HG03521 (cell line): ENCODE measurements around the gene EFCAB8.

ENCODE experiments used
- ATAC-seq: cut with Tn5 transposase; IDR thresholded peaks from one replicate; pipeline ENCODE4 v1.9.1; 2021; ENCODE audit warnings: mild to moderate bottlenecking, moderate library complexity; ENCODE audit not compliant: unreplicated experiment

The EFCAB8 gene

DNA sequence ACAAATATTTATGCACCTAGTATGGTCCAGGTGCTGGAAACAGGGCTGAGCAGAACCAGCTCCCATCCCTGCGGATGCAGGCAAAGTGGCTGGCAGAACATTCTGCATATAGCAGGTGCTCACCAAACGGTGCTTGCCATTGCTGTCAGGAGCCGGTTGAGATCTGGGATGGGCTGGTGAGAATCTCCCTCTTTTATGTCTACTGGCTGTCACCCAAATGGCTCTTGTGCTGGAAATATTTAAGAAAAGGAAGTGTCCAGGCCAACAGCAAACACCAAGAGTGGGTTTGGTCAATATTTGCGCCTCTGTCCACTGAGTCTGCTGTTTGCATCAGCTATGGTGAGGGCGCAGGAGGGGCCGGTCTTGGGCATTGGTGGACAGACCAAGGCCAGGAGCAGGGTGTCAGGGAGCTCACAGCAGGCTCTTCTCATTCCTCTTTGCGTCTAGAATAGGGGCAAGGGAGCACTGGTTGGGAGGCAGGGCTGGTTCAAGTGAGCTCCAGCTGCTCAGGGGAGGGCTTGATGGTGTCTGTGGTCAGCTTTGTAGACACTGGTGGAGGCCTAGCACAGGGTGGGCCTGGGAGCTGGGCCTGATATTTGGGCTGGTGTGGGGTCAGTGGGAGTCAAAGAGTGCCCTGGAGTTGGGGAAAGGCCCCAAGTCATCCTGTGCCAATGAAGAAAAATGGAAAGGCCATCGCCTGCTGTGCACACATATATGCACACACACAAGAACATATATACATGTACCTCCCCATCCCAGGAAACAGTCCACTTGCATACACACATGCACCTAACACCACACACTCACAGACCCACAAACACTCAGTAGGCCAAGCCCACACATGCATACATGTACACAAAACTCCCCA, 147.4 kb downstream of the EFCAB8 start:
- ATAC-seq = no peak

DNA sequence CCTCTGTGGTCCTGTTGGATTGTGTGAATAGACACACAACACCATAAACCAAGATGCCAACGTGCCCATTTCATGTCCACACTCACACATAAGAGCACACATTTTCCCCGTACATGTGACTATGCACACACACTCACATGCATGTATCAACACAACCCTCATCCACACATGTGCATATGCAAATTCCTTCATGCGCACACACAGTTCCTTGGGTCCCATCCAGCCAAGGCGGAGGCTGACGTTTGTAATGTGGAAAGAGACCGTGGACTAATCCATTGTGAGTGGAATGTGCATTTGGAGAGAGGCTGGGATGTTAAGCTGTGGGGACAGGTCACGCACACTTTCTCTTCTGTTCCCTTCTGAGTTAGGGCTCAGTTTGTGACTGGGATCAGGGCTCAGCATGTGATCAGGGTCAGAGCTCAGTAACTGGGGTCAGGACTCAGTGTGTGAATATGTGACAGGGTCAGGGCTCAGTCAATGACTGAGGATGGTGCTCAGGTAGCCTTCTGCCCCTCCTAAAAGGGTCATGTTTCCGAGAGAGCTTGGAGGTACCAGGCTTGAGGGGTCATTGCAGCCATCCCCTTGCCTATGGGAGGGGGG, 148.2 kb downstream of the EFCAB8 start:
- ATAC-seq = no peak

DNA sequence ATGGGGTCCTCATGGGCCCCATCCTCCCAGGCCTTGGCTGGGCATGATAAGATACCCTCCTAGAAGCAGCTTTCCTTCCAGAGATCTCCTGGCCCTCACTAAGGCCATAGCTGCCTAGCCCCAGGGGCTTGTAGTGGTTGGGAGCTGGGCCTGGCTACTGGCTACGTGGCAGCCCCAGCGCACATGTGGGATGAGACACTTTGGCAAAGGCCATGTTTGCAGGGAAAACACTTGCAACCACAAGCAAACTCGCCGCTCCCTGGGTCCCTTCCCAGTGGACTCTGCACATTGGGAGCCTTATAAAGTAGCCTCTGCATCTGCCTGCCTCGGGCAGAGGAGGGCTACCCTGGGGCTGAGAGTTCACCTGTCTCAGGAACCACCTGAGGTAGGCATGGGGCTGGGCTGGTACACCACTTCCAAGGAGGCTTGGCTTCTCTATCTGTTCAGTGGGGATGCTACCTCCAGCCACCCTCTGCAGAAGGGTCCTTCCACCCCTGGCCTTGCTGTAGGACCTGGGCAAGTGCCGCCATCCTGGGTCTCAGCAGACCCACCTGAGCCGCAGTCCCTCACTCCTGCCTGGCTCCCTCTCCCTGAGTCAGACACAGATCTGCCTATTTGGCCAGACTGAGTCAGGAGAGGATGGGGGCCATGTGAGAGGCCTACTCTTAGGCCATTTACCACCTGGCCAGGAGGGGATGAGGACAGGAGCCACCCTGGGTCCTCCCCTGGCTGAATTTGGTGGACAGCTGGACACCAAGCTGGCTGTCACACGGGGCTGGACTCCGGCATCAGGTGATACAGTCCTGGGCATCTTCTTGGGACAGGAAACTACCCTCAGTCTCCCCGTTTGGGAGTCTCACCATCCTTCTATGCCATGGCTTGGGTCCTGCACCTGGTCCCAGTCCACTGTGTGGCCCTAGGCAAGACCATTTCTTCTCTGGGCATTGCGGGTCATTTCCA, 148.9 kb downstream of the EFCAB8 start, which contains the start of gene BPIFB2:
Gene BPIFB2, plus strand, starts transcription at position 329 of the 960 bp plus-strand sequence. CDS start 871 bp downstream, outside the sequence.
- ATAC-seq = no peak

DNA sequence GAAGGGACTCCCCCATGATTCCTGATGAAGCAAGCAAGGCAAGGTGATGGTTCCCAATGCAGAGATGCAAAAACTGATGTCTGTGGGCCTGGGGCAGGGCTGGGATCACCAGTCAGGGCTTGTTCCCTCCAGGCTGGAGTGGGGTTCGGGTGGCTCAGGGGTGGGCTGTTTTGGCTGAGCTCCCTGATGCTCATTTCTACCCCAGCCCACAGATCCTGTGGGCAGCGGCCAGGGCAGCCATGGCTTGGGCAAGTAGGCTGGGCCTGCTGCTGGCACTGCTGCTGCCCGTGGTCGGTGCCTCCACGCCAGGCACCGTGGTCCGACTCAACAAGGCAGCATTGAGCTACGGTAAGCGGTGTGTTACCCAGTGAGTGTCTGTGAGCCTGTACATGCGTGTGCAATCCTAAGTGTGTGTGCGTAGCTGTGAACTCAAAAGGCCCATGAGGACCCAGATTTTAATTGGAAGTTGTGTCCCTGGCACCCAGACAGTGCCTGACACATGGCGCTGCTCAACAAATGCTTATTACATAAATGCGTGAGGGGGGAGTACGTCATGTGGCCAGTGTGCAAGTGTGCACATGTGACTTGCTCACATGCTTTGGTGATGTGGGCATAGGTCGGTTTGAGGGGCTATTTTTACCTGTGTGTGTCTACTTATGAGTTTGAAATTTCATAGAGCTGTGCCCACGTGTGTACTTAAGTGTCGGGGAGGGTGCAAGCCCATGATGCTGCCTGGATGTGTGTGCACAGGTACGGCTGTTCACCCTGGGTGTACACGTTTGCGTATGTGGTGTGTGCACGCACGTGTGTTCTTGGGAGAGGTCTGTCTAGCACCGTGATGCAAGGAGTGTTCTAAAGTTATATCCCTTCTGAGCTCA, 149.9 kb downstream of the EFCAB8 start:
- no peak for ATAC-seq

DNA sequence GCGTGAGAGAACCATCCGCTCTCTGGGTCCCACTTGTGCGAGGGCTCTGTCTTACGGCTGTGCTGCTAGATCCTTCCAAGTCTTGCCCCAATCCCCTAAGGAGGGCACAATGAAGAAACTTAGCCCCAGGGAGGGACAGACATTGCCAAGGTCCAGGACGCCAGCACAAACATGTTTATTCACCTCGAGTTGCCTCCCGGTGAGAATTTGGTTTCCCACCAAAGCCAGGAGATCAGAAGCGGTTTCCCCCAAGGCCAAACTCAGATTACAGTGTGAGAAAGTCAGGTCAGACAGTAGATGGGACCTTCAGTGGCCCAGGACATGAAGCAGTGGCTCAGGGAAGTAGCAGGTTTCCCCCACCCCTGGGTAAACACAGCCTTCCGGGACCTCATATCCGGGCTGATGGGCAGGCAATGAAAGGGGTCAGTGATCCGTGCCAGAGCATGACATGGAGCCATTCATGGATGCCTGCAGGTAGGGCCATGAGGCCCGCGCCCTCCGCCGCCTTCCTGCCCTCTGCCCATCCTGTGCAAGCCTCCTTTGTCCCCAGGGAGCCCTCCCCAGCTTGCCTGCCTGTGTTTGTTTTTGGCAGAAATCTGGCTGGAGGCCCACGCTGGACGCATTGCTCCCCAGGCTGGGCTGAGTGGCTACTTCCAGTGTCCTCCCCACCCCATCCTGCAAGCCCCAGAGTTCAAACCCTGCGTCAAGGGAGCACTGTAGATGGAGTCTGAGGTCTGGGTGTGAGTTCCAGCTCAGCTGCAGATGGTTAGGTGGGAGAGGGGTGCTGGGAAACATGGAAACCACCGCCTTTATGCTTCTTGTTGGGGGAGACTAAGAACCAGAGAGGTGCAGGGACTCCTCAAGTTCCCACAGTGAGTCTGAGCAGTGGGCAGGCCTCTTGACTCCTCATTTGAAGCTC, 150.8 kb downstream of the EFCAB8 start:
- no peak for ATAC-seq

DNA sequence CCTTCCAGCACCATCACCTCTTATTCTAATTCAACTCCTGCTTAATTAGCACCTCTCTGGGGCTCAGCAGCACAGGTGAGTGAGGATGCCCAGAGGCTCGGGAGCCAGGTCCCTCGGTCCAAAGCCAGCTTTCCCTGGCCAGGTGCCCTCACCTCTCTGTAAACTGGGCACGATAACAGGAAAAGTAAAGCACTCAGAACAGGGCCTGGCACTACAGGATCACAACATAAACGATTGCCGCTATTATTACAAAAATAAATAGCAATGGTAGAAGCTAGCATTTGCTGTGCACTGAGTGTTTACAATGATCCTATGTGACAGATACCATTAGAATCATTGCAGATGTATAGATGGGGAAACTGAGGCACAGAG, 151.4 kb downstream of the EFCAB8 start:
- ATAC-seq = no peak

DNA sequence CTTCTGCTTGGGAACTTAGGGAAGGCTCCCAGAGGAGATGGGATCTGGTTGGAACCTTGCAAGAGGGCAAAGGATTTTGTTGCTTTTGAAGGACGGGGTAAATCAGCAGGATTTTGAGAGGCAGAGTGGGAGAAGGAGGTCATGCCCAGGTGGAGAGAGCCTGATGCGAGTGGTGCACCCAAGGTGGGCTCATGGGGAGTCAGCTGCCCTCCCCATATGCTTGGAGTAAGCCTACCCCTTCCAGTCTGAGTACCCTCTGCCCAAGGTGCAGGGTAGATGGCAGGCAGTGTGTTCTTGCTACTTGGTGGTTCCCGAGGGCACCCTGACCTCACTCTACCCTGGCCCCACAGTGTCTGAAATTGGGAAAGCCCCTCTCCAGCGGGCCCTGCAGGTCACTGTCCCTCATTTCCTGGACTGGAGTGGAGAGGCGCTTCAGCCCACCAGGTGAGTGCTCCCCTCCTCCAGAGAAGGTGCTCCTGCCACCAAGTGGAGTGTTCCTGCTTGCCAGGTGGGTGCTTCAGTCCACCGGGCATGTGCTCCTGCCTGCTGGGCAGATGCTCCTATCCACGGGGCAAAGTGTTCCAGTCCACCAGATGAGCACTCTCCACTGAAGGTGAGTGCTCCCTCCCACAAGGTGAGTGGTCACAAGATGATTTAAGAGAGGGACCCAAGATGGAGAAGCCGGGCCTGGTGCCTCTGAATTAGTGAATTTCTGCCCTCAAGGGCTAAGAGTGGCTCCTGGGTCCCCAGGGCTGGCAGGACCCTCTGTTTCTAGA, 152.1 kb downstream of the EFCAB8 start:
- ATAC-seq = no peak
